IMR-90 (cell line): ENCODE measurements around the gene PNRC2. TPM values are rescaled to one million over a fixed set of nuclear protein-coding genes. Genes with fewer than 3 reads are reported as not detected.
"Not testable (repeated sequence)": the region's sequence is repeated elsewhere in the genome, so short reads cannot be mapped to it uniquely, and the experiment has no call there.

Experiments
- ATAC-seq: fragments of 200-7000 bp; cut with Tn5 transposase; 2 replicates; pipeline ENCODE4 v1.9.1; 2020; ENCODE audit warnings: low read depth, mild to moderate bottlenecking, moderate library complexity
- BruUV-seq: library from RNA; stranded (reverse); fragments of 400-500 nt; replicated peaks from 2 replicates; lab custom pipeline; 2021; lab: Mats Ljungman, UMichigan
- CTCF ChIA-PET: fragments of 300-600 bp; formaldehyde crosslinking; extraction: SDS; loops from one replicate; lab custom pipeline; 2021; ENCODE audit warnings: antibody characterized with exemption; lab: Yijun Ruan, JAX
- POLR2A ChIA-PET: fragments of 300-600 bp; sonication (Branson Sonifier 250); formaldehyde crosslinking; loops from one replicate; lab custom pipeline; 2022; ENCODE audit warnings: antibody characterized with exemption; ENCODE audit not compliant: unreplicated experiment; lab: Charles Lee
- DNase-seq: peaks from one replicate; pipeline ENCODE4 v3.0.0; 2013
- H2AFZ ChIP-seq: replicated peaks from 2 replicates; pipeline ENCODE3; 2013; ENCODE audit warnings: low read length, mild to moderate bottlenecking; ENCODE audit not compliant: poor library complexity
- H2AK5ac ChIP-seq: 2 replicates; pipeline ENCODE4 v1.6.1; 2013; ENCODE audit warnings: low read depth, low read length, inconsistent platforms
- H2AK9ac ChIP-seq: replicated peaks from 2 replicates; pipeline ENCODE3; 2013; ENCODE audit warnings: mild to moderate bottlenecking, low read depth, low read length, moderate library complexity; ENCODE audit not compliant: poor library complexity
- H2BK120ac ChIP-seq: 2 replicates; pipeline ENCODE4 v1.6.1; 2013; ENCODE audit warnings: low read depth, low read length, inconsistent platforms
- H2BK15ac ChIP-seq: 3 replicates; pipeline ENCODE4 v1.6.1; 2013; ENCODE audit warnings: low read depth, low read length, inconsistent platforms
- H2BK20ac ChIP-seq: 2 replicates; pipeline ENCODE4 v1.6.1; 2013; ENCODE audit warnings: low read depth, mild to moderate bottlenecking, inconsistent platforms, low read length, moderate library complexity
- H2BK5ac ChIP-seq: 2 replicates; pipeline ENCODE4 v1.6.1; 2013; ENCODE audit warnings: mild to moderate bottlenecking, low read depth, low read length, inconsistent platforms; ENCODE audit not compliant: poor library complexity, severe bottlenecking
- H3K14ac ChIP-seq: replicated peaks from 2 replicates; pipeline ENCODE4 v1.6.1; 2013; ENCODE audit warnings: low read depth, low read length, inconsistent platforms
- H3K18ac ChIP-seq: 2 replicates; pipeline ENCODE4 v1.6.1; 2013; ENCODE audit warnings: low read depth, low read length, control low read depth
- H3K23ac ChIP-seq: 2 replicates; pipeline ENCODE4 v1.6.1; 2013; ENCODE audit warnings: low read depth, low read length, inconsistent platforms
- H3K27ac ChIP-seq: 2 replicates; pipeline ENCODE4 v1.5.1; 2013; ENCODE audit warnings: mild to moderate bottlenecking, control low read depth, low read length; ENCODE audit not compliant: insufficient read depth
- H3K27me3 ChIP-seq: 2 replicates; pipeline ENCODE4 v1.6.1; 2013; ENCODE audit warnings: low read length; ENCODE audit not compliant: control insufficient read depth, insufficient read depth
- H3K36me3 ChIP-seq: 2 replicates; pipeline ENCODE4 v1.6.1; 2013; ENCODE audit warnings: low read length, mixed read lengths; ENCODE audit not compliant: control insufficient read depth, insufficient read depth
- H3K4ac ChIP-seq: 2 replicates; pipeline ENCODE4 v1.6.1; 2013; ENCODE audit warnings: low read depth, low read length, inconsistent platforms
- H3K4me1 ChIP-seq: 2 replicates; pipeline ENCODE4 v1.6.1; 2013; ENCODE audit warnings: low read length, mixed read lengths; ENCODE audit not compliant: control insufficient read depth, insufficient read depth
- H3K4me2 ChIP-seq: 2 replicates; pipeline ENCODE4 v1.6.1; 2013; ENCODE audit warnings: low read depth, mild to moderate bottlenecking, control low read depth, low read length, moderate library complexity
- H3K4me3 ChIP-seq: 2 replicates; pipeline ENCODE4 v1.5.1; 2013; ENCODE audit warnings: low read depth, mild to moderate bottlenecking, control low read depth, low read length, moderate library complexity; ENCODE audit not compliant: insufficient read depth
- H3K56ac ChIP-seq: 2 replicates; pipeline ENCODE4 v1.6.1; 2013; ENCODE audit warnings: low read length, inconsistent platforms; ENCODE audit not compliant: insufficient read depth; ENCODE audit errors: extremely low read depth
- H3K79me1 ChIP-seq, 2 experiments: 2 replicates each; pipeline ENCODE4 v1.6.1; 2013; ENCODE audit warnings: low read length in 2 of 2, inconsistent platforms in 1 of 2, low read depth in 1 of 2
- H3K9ac ChIP-seq: 2 replicates; pipeline ENCODE4 v1.6.1; 2013; ENCODE audit warnings: low read depth, low read length, control low read depth
- H3K9me1 ChIP-seq: 2 replicates; pipeline ENCODE4 v1.6.1; 2013; ENCODE audit warnings: low read length, inconsistent platforms; ENCODE audit not compliant: insufficient read depth
- H3K9me3 ChIP-seq: 2 replicates; pipeline ENCODE4 v1.6.1; 2013; ENCODE audit warnings: low read length; ENCODE audit not compliant: control insufficient read depth, insufficient read depth
- H4K20me1 ChIP-seq: 2 replicates; pipeline ENCODE4 v1.6.1; 2013; ENCODE audit warnings: low read length, inconsistent platforms; ENCODE audit not compliant: insufficient read depth
- H4K5ac ChIP-seq: 2 replicates; pipeline ENCODE4 v1.6.1; 2013; ENCODE audit warnings: mild to moderate bottlenecking, low read depth, low read length, control low read depth
- H4K8ac ChIP-seq, 2 experiments: 2 replicates each; pipeline ENCODE4 v1.6.1; 2013; ENCODE audit warnings: low read depth in 2 of 2, low read length in 2 of 2, control low read depth in 1 of 2, inconsistent platforms in 1 of 2
- H4K91ac ChIP-seq: 2 replicates; pipeline ENCODE4 v1.6.1; 2013; ENCODE audit warnings: low read depth, low read length, inconsistent platforms; ENCODE audit not compliant: insufficient read depth
- WGBS, 2 experiments: methylation state at CpG; one replicate each; pipeline versions ENCODE4 v1.1.5 to v1.1.7; 2013; ENCODE audit warnings: missing lambda C conversion rate in 2 of 2; ENCODE audit not compliant: insufficient read length in 1 of 2; ENCODE audit errors: extremely low coverage in 2 of 2; 5-methylcytosine and 5-hydroxymethylcytosine counted together
- dilution Hi-C: fragments of 300-500 bp; cut with HindIII; formaldehyde crosslinking; loops from one replicate; pipeline ENCODE4 v1.14.3; 2018; ENCODE audit warnings: low sequenced_read_pairs; ENCODE audit not compliant: unreplicated experiment
- in situ Hi-C: fragments of 300-500 bp; cut with MboI; formaldehyde crosslinking; loops from 3 replicates; pipeline ENCODE4 v1.14.3; 2019; ENCODE audit warnings: low sequenced_read_pairs, inconsistent platforms, mixed read lengths
- intact Hi-C: fragments of 100-400 bp; cut with micrococcal nuclease; formaldehyde crosslinking; loops from 2 replicates; pipeline ENCODE4 v1.10.0; 2022
- microRNA-seq, 2 experiments: library from miRNA; stranded (forward) in 1 of 2; unstranded in 1 of 2; fragments of 10-50 nt in 1 of 2; fragments of <30 nt in 1 of 2; gene quantifications in 1 of 2; microRNA quantifications in 1 of 2; one replicate each; pipeline versions ENCODE3 to v1.1.0; 2013 to 2020; ENCODE audit not compliant: insufficient read depth in 1 of 2, insufficient read length in 1 of 2, unreplicated experiment in 1 of 2
- polyA plus RNA-seq, 3 experiments: library from polyadenylated mRNA; depleted of rRNA; stranded (reverse); fragments of >200 nt; gene quantifications; 2 replicates each; pipeline ENCODE4 v1.2.3, GENCODE V29; 2012; ENCODE audit warnings: low replicate concordance in 1 of 3
- small RNA-seq, 5 experiments: library from RNA; depleted of rRNA; stranded (forward); fragments of <200 nt; gene quantifications; one replicate each; pipeline ENCODE3, GENCODE V24; 2012
- total RNA-seq: library from RNA; depleted of rRNA; stranded (reverse); fragments of >200 nt; gene quantifications from 2 replicates; pipeline ENCODE4 v1.2.3, GENCODE V29; 2012; rRNA removed

PNRC2 gene
- total and polyA plus RNA-seq, 2 of the 4 experiments (the other 2 are of a cell fraction): 50.6 to 76.0 TPM

DNA sequence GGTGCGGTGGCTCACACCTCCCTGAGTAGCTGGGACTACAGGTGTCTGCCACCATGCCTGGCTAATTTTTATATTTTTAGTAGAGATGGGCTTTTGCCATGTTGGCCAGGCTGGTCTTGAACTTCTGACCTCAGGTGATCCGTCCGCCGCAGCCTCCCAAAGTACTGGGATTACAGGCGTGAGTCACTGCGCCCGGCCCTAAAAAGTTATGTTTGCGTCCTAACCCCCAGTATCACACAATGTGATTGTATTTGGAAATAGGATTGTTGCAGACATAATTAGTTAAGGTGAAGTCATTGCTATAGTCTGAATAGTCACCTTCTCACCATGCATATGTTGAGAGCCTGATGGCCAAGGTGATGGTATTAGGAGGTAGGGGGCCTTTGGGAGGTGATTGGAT lies 53.2 kb downstream of the PNRC2 start:
- H3K14ac ChIP-seq, H4K8ac ChIP-seq, H3K56ac ChIP-seq, H3K79me1 ChIP-seq, ATAC-seq, H3K4me1 ChIP-seq, H3K4me2 ChIP-seq, H3K36me3 ChIP-seq, intact Hi-C loops, dilution Hi-C loops, H3K9me3 ChIP-seq, BruUV-seq, CTCF ChIA-PET, H2AFZ ChIP-seq, H3K4me3 ChIP-seq, POLR2A ChIA-PET, H3K4ac ChIP-seq, H3K23ac ChIP-seq, H4K20me1 ChIP-seq, in situ Hi-C loops, H2BK120ac ChIP-seq, H2BK20ac ChIP-seq, H2BK15ac ChIP-seq, H2AK9ac ChIP-seq, H3K27me3 ChIP-seq, H2AK5ac ChIP-seq, H3K9ac ChIP-seq, H2BK5ac ChIP-seq, DNase-seq, H3K18ac ChIP-seq, H4K5ac ChIP-seq, H4K91ac ChIP-seq, H3K27ac ChIP-seq: not testable (repeated sequence)
- no CpG with 5 or more reads among the region's 8 CpGs for WGBS, 2 experiments
- H3K9me1 ChIP-seq: peaks cover 12% of the 10 kb centered on the region

Small RNA genes lying within 50 kb of the gene (microRNA-seq; reads per million reads assigned to microRNA genes)
- gene MIR378F: 0 reads per million in 2 experiments

Small RNA genes lying within 50 kb of the gene (small RNA-seq; reads per million reads assigned to genes)
- 0 to 0.42 (median 0) reads per million in 5 experiments for gene MIR378F

Other genes starting within 250 kb of the PNRC2 start
- 40.7 and 44.4 TPM in 2 replicates for gene ELOA, start 216.4 kb upstream of the PNRC2 start, total RNA-seq
- gene ELOA, start 216.4 kb upstream of the PNRC2 start, polyA plus RNA-seq (2012; rRNA removed): 19.5 and 22.9 TPM in 2 replicates
- 23.8 and 34.2 TPM in 2 replicates for gene PITHD1, start 181.4 kb upstream of the PNRC2 start, total RNA-seq
- gene PITHD1, start 181.4 kb upstream of the PNRC2 start, polyA plus RNA-seq (2012; rRNA removed): 31.8 and 32.0 TPM in 2 replicates
- 43.9 and 44.3 TPM in 2 replicates for gene LYPLA2, start 168.7 kb upstream of the PNRC2 start, total RNA-seq
- 78.6 and 88.5 TPM in 2 replicates for gene LYPLA2, start 168.7 kb upstream of the PNRC2 start, polyA plus RNA-seq (2012; rRNA removed)
- gene GALE, start 159.1 kb upstream of the PNRC2 start, total RNA-seq: 28.3 and 31.7 TPM in 2 replicates
- 39.9 and 44.5 TPM in 2 replicates for gene GALE, start 159.1 kb upstream of the PNRC2 start, polyA plus RNA-seq (2012; rRNA removed)
- 31.9 and 33.5 TPM in 2 replicates for gene HMGCL, start 134.4 kb upstream of the PNRC2 start, total RNA-seq
- gene HMGCL, start 134.4 kb upstream of the PNRC2 start, polyA plus RNA-seq (2012; rRNA removed): 25.3 and 30.6 TPM in 2 replicates
- gene FUCA1, start 91.5 kb upstream of the PNRC2 start, total RNA-seq: 2.8 and 2.9 TPM in 2 replicates
- gene FUCA1, start 91.5 kb upstream of the PNRC2 start, polyA plus RNA-seq (2012; rRNA removed): 2.5 and 3.5 TPM in 2 replicates
- not detected in 2 replicates for gene CNR2, start 46.5 kb upstream of the PNRC2 start, total RNA-seq
- gene CNR2, start 46.5 kb upstream of the PNRC2 start, polyA plus RNA-seq (2012; rRNA removed): not detected in 2 replicates
- gene SRSF10, start 20.5 kb downstream of the PNRC2 start, total RNA-seq: 110 and 189 TPM in 2 replicates
- gene SRSF10, start 20.5 kb downstream of the PNRC2 start, polyA plus RNA-seq (2012; rRNA removed): 76.2 and 90.1 TPM in 2 replicates
- gene MYOM3, start 152.3 kb downstream of the PNRC2 start, total RNA-seq: not detected in 2 replicates
- 0.03 TPM in 1 of 2 replicates, not detected in the other for gene MYOM3, start 152.3 kb downstream of the PNRC2 start, polyA plus RNA-seq (2012; rRNA removed)
- gene IL22RA1, start 183.3 kb downstream of the PNRC2 start, total RNA-seq: not detected in 2 replicates
- gene IL22RA1, start 183.3 kb downstream of the PNRC2 start, polyA plus RNA-seq (2012; rRNA removed): not detected in 2 replicates
- not detected in 2 replicates for gene IFNLR1, start 227.5 kb downstream of the PNRC2 start, total RNA-seq
- gene IFNLR1, start 227.5 kb downstream of the PNRC2 start, polyA plus RNA-seq (2012; rRNA removed): not detected in 2 replicates